Fibroblast of the conjunctiva (primary cell): ENCODE data around the gene RPS13.
"Not testable (repeated sequence)": the region's sequence is repeated elsewhere in the genome, so short reads cannot be mapped to it uniquely, and the experiment has no call there.

ENCODE experiments used
- DNase-seq: peaks from one replicate; pipeline ENCODE4 v3.0.0-alpha.2; 2010; ENCODE audit warnings: low read depth

Gene RPS13

DNA sequence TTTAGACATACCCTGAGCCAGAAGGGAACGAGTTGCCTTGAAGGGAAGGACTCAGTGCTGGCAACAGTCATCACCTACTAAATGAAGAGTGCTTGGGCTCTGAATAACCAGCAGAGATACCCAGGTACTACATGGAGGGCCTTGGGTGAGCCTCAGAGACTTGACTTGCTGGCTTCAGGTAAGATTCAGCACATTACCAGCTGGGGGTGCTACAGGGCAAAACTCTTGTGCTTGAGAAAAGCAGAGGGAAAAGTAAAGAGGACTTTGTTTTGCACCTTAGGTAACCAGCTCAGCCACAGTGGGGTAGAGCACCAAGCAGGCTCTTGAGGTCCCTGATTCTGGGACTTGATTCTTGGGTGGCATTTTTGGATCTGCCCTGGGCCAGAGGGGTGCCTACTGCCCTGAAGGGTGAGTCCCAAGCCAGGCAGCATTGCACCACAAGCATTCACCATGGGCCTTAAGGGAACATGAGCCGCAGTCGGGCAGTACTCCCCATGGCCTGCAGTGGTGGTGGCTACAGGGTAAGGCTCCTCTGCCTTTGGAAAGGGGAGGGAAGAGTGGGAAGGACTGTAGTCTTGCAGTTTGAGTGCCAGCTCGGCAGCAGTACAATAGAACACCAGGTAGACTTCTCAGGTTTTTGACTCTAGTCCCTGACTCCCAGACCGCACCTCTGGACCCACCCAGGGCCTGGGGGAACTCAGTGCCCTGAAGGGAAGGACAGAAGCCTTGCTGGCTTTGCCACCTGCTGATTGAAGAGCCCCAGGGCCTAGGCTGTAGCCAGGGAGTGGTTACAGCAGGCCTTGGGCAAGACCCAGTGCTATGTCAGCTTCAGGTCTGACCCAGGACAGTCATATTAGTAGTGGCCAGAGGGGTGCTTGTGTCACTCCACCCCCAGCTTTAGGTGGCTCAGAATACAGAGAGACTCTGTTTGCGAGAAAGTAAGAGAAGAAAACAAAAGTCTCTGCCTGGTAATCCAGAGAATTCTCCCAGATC lies 40.5 kb downstream of the RPS13 start:
- DNase-seq = no peak

DNA sequence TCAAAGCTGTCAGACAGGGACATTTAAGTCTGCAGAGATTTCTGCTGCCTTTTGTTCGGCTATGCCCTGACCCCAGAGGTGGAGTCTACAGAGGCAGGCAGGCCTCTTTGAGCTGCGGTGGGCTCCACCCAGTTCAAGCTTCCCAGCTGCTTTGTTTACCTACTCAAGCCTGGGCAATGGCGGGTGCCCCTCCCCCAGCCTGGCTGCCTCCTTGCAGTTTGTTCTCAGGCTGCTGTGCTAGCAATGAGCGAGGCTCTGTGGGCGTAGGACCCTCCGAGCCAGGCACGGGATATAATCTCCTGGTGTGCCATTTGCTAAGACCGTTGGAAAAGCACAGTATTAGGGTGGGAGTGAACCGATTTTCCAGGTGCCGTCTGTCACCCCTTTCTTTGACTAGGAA lies 43.4 kb downstream of the RPS13 start:
- not testable (repeated sequence) for DNase-seq

DNA sequence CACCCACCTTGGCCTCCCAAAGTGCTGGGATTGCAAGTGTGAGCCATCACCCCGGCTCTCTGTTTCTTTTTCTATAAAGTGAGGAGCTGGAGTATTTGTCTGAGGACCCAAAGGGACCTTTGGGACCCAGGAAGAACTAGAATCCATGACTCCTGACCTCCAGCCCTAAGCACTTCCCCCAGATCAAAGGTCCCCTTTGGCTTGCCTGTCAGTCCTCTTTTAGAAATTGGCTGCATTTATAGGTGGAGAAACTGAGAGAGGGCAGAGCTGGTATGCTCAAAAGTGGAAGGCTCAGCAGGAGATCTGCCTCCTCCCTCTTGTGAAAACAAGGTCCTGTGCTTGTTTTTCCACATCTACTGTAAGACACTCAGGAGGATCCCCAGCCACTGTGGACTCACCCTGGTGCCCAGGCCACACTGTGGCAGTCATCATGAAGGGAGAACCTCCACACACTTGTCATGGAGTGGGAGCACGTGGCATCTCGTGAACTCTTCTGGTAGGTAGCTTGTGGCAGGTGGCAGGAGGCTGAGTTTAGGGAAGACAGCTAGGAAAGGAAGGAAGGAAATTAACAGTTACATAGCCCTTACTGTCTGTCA lies 50.9 kb downstream of the RPS13 start:
- no peak for DNase-seq

DNA sequence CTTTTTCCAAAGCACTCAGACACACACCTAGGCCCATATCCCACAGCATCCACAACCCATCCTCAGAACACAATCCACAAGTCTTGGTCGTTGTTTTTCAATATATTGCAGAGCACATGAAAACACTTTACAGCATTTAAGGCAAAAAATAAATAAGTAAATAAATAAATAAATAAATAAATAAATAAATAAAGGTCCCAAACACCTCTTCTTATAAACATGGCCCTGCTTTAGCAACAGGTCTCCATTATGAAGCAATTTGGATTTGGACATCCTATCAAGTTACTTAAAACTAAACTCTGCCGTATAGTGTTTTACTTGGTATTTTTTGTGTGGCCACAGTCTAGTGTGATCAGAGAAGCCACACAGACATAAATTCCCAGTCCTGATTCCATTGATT lies 52.5 kb downstream of the RPS13 start:
- no peak for DNase-seq
